ENCODE data around the gene XIRP1. TPM values are rescaled to one million over a fixed set of nuclear protein-coding genes. Genes with fewer than 3 reads are reported as not detected.

Gene XIRP1
- total RNA-seq, result under 1 TPM in 5 of 6 experiments, not detected in 1; 0.05 to 0.43 (median 0.07) TPM
- long read RNA-seq, result 0 reads

- no peak for DNase-seq
- H3K4me3 ChIP-seq, result no peak within 1 kb of the TSS
- H3K36me3 ChIP-seq, result no peaks in the 10 kb centered on the region
- ATAC-seq, result no peak
- no peaks in the 10 kb centered on the region for H3K27me3 ChIP-seq
- intact Hi-C loops (cut with DNase I), result loop anchor here in 1 of 2 donors (10.0 kb wide), 1 partner anchor 182 kb away; no protein-coding TSS in a partner anchor
- no peak for TF ChIP-seq CTCF (IDR thresholded peaks at IDR 0.05)
- TF ChIP-seq POLR2A (IDR thresholded peaks at IDR 0.05), result no peak
- H3K9me3 ChIP-seq, result no peaks in the 10 kb centered on the region
- 100% methylated on average over 1 of the region's 9 CpGs for WGBS (ENCODE audit: insufficient coverage, low coverage, low lambda C conversion rate, missing lambda C conversion rate)
- H3K4me1 ChIP-seq, result no peaks in the 10 kb centered on the region
- no peak within 1 kb of the TSS for H3K27ac ChIP-seq
Observed at GRCh38 chr3:39192490-39193092, at the start of gene XIRP1. TSS of gene XIRP1 (minus strand) at chr3:39192595. CDS start at chr3:39189445, 3,150 bp downstream.

GRCh38 chr3:39241561-39241960, 49.2 kb upstream of the XIRP1 start:
- Histone ChIP-seq H3K4me3 (no peak overlapping the region), H3K27ac (no peak overlapping the region), H3K27me3 (no peaks in the 10 kb centered on the region), H3K4me1 (no peaks in the 10 kb centered on the region), H3K36me3 (no peaks in the 10 kb centered on the region), H3K9me3 (no peaks in the 10 kb centered on the region)
- ATAC-seq, result no peak
- DNase-seq, result no peak
- TF ChIP-seq CTCF (IDR thresholded peaks at IDR 0.05), result no peak
- TF ChIP-seq POLR2A (IDR thresholded peaks at IDR 0.05), result no peak
- intact Hi-C loops (cut with DNase I), result no loop called here

GRCh38 chr3:39237027-39237426, 44.6 kb upstream of the XIRP1 start:
- DNase-seq (no peak), ATAC-seq (no peak)
- no peak overlapping the region for H3K4me3 ChIP-seq
- intact Hi-C loops (cut with DNase I), result no loop called here
- TF ChIP-seq CTCF (IDR thresholded peaks at IDR 0.05) (no peak), POLR2A (IDR thresholded peaks at IDR 0.05) (no peak)
- no peaks in the 10 kb centered on the region for H3K4me1 ChIP-seq
- H3K9me3 ChIP-seq, result no peaks in the 10 kb centered on the region
- H3K27me3 ChIP-seq, result no peaks in the 10 kb centered on the region
- 70% methylated on average over 3 of the region's 6 CpGs for WGBS (ENCODE audit: insufficient coverage, low coverage, low lambda C conversion rate, missing lambda C conversion rate)
- H3K36me3 ChIP-seq, result no peaks in the 10 kb centered on the region
- no peak overlapping the region for H3K27ac ChIP-seq

- WGBS (ENCODE audit: insufficient coverage, low coverage, low lambda C conversion rate, missing lambda C conversion rate), result 29% methylated on average over 1 of the region's 2 CpGs
Observed at GRCh38 chr3:39234651-39235050, 42.3 kb upstream of the XIRP1 start.

More at GRCh38 chr3:39234651-39235050, 42.3 kb upstream of the XIRP1 start:
- TF ChIP-seq POLR2A (IDR thresholded peaks at IDR 0.05) (no peak), CTCF (IDR thresholded peaks at IDR 0.05) (no peak)
- Histone ChIP-seq H3K4me1 (no peaks in the 10 kb centered on the region), H3K4me3 (no peak overlapping the region), H3K36me3 (no peaks in the 10 kb centered on the region), H3K9me3 (no peaks in the 10 kb centered on the region), H3K27me3 (no peaks in the 10 kb centered on the region), H3K27ac (no peak overlapping the region)
- ATAC-seq, result peak in 2 of 4 donors; percentile 18 to 52
- intact Hi-C loops (cut with DNase I), result no loop called here
- DNase-seq, result no peak
